ENCODE results near the gene BBS2. TPM values are rescaled to one million over a fixed set of nuclear protein-coding genes. Genes with fewer than 3 reads are reported as not detected.

The BBS2 gene
- total RNA-seq, 1 experiment from 2014 or later, result 56.3 TPM

DNA sequence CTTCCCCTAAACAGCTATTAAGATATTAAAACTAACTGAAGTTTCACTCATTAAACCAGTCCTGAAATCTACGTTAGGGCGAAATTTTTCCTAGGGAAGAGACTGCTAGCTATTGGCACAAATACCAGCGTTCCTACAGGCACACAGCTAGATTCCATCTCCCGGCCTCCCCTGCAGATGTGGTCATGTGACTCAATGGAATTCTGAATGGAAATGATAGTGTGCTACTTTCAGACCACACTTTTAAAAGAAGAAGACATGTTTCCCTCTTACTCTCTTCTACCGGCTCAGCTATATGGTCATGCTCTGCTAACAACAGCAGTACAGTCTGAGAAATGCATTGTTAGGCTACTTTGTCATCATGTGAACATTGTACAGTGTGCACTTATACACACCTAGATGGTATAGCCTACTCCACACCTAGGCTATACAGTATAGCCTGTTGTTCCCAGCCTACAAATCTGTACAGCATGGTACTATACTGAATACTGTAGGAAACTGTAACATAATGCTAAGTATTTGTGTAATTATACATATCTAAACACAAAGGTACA lies 37.1 kb downstream of the BBS2 start:
- no peak overlapping the region for H2AFZ ChIP-seq
- H3K9me3 ChIP-seq (ENCODE audit: insufficient read depth, low read depth), result no peaks in the 10 kb centered on the region
- H4K20me1 ChIP-seq (ENCODE audit: insufficient read depth), result no peaks in the 10 kb centered on the region
- H3K9me2 ChIP-seq (ENCODE audit: insufficient read depth), result no peaks in the 10 kb centered on the region
- H3F3A ChIP-seq (ENCODE audit: insufficient read depth, low read depth), result peaks cover 12% of the 10 kb centered on the region; the same call in 1 of the 2 replicates
- H3K79me2 ChIP-seq (ENCODE audit: low read depth), result no peaks in the 10 kb centered on the region
- CTCF ChIA-PET, result no interaction called here
- 0 out of 2 replicates have a peak, but pooled peaks cover 17% of the 10 kb centered on the region for H3K36me3 ChIP-seq (ENCODE audit: low read depth)
- no peak overlapping the region for H3K27ac ChIP-seq
- intact Hi-C loops (cut with micrococcal nuclease; ENCODE audit: unreplicated experiment), result no loop called here
- POLR2A ChIA-PET (ENCODE audit: unreplicated experiment), result no interaction called here
- H3K4me3 ChIP-seq, result no peak overlapping the region
- DNase-seq, result no peak
- no TSS peak for BruUV-seq (replicated peaks)
- H3K4me1 ChIP-seq (replicated peaks; ENCODE audit: insufficient read depth), result no peaks in the 10 kb centered on the region
- no peak overlapping the region for H3K4me2 ChIP-seq
- no peak for TF ChIP-seq EZH2 (IDR thresholded peaks at IDR 0.05; ENCODE audit: low read depth)
- TF ChIP-seq, protein P1, sequence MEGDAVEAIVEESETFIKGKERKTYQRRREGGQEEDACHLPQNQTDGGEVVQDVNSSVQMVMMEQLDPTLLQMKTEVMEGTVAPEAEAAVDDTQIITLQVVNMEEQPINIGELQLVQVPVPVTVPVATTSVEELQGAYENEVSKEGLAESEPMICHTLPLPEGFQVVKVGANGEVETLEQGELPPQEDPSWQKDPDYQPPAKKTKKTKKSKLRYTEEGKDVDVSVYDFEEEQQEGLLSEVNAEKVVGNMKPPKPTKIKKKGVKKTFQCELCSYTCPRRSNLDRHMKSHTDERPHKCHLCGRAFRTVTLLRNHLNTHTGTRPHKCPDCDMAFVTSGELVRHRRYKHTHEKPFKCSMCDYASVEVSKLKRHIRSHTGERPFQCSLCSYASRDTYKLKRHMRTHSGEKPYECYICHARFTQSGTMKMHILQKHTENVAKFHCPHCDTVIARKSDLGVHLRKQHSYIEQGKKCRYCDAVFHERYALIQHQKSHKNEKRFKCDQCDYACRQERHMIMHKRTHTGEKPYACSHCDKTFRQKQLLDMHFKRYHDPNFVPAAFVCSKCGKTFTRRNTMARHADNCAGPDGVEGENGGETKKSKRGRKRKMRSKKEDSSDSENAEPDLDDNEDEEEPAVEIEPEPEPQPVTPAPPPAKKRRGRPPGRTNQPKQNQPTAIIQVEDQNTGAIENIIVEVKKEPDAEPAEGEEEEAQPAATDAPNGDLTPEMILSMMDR (conservative IDR thresholded peaks at IDR 0.05), result no peak
- no peaks in the 10 kb centered on the region for H3K27me3 ChIP-seq (ENCODE audit: insufficient read depth, low read depth)

DNA sequence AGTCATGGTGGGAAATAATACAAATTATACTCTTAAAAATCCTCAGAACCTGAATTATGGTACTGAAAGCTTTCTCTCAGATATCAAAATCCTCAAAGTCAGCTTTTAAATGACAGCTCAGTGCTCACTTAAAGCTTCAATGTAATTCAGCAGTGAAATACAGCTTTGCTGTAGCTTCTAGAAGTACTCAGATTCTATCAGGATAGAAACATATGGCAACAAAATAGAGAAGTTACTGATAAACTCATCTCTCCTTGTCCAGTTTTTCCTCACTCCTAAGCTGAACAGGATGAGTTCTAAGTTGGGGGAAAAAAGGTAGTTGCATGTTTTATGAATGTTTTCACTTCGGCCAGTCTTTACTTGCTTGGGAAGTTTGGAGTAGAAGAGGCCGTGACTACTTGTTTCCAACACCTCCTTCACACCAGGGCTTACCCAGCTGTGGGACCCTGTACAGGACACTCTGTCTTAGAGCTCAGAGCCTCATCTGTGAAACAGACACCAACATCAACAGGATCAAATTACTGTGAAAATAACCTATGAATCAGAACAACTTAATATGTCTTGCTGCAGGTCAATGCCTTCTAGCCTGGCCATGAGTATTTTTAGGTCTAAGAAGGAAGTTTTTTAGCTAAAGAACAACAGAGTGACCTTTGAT lies 38.2 kb downstream of the BBS2 start:
- POLR2A ChIA-PET (ENCODE audit: unreplicated experiment), result interaction anchor here (0.5 kb wide), 1 partner anchor 313 kb away, joined by 5 read pairs; no protein-coding TSS in a partner anchor
- DNase-seq, result no peak

DNA sequence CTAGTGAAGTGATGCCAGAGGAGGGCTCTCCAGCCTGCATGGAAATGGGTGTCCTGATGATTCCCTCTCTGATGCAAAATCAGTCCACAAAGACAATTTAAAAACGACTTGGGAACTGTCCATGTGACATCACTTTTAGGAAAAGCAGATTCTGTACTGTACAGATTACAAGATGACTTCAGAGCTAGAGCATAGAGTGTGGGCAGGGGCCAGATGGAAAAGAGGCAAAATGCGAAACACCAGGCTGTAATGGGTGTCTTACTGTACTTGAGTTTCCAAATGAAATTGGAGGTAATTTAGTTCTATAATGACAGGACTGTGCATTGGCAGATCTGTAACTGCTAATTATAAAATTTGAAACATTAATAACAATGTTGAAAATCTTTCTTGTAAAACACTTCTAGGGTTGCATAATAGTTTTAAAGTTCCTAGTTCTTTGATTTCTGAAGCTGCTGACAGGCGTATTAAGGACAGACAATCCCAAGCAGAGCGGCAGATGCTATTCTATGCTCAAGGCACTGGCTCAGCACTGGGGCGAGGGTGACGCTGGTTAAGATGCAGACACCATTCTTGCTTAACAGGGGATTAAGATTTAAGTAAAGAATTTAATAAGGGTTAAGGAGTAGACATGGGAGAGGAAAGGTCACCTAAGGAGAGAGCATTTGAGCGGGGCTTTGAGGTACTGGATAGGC lies 38.9 kb downstream of the BBS2 start:
- no peaks in the 10 kb centered on the region for H3K27me3 ChIP-seq (ENCODE audit: insufficient read depth, low read depth)
- H3K4me3 ChIP-seq, result no peak overlapping the region
- peaks cover 23% of the 10 kb centered on the region; the same call in 1 of the 2 replicates for H3F3A ChIP-seq (ENCODE audit: insufficient read depth, low read depth)
- BruUV-seq (replicated peaks), result no TSS peak
- no peaks in the 10 kb centered on the region for H3K79me2 ChIP-seq (ENCODE audit: low read depth)
- H4K20me1 ChIP-seq (ENCODE audit: insufficient read depth), result no peaks in the 10 kb centered on the region
- no peak for DNase-seq
- ChIA-PET POLR2A (ENCODE audit: unreplicated experiment) (no interaction called here), CTCF (no interaction called here)
- no peaks in the 10 kb centered on the region for H3K9me2 ChIP-seq (ENCODE audit: insufficient read depth)
- peaks cover 32% of the 10 kb centered on the region for H3K36me3 ChIP-seq (ENCODE audit: low read depth)
- H3K27ac ChIP-seq, result no peak overlapping the region
- H2AFZ ChIP-seq, result no peak overlapping the region
- 0 out of 2 replicates have a peak, but pooled peaks cover 3% of the 10 kb centered on the region for H3K9me3 ChIP-seq (ENCODE audit: insufficient read depth, low read depth)
- H3K4me2 ChIP-seq, result no peak overlapping the region
- no peak for TF ChIP-seq EZH2 (IDR thresholded peaks at IDR 0.05; ENCODE audit: low read depth)
- TF ChIP-seq, protein P1 (conservative IDR thresholded peaks at IDR 0.05), result no peak
- intact Hi-C loops (cut with micrococcal nuclease; ENCODE audit: unreplicated experiment), result no loop called here
- peaks cover 12% of the 10 kb centered on the region for H3K4me1 ChIP-seq (replicated peaks; ENCODE audit: insufficient read depth)

More for the DNA sequence above, 38.2 kb downstream of the BBS2 start:
- Histone ChIP-seq H3K4me2 (no peak overlapping the region), H3F3A (ENCODE audit: insufficient read depth, low read depth) (peaks cover 20% of the 10 kb centered on the region; the same call in 1 of the 2 replicates), H3K27me3 (ENCODE audit: insufficient read depth, low read depth) (no peaks in the 10 kb centered on the region), H3K4me3 (no peak overlapping the region), H3K4me1 (replicated peaks; ENCODE audit: insufficient read depth) (peaks cover 9% of the 10 kb centered on the region), H3K79me2 (ENCODE audit: low read depth) (no peaks in the 10 kb centered on the region), H3K27ac (no peak overlapping the region; the same call in 1 of the 2 replicates), H4K20me1 (ENCODE audit: insufficient read depth) (no peaks in the 10 kb centered on the region), H3K9me2 (ENCODE audit: insufficient read depth) (no peaks in the 10 kb centered on the region), H3K36me3 (ENCODE audit: low read depth) (peaks cover 28% of the 10 kb centered on the region), H2AFZ (no peak overlapping the region), H3K9me3 (ENCODE audit: insufficient read depth, low read depth) (0 out of 2 replicates have a peak, but pooled peaks cover 3% of the 10 kb centered on the region)
- CTCF ChIA-PET, result no interaction called here
- intact Hi-C loops (cut with micrococcal nuclease; ENCODE audit: unreplicated experiment), result no loop called here
- no TSS peak for BruUV-seq (replicated peaks)
- TF ChIP-seq, protein P1 (conservative IDR thresholded peaks at IDR 0.05), result no peak
- no peak for TF ChIP-seq EZH2 (IDR thresholded peaks at IDR 0.05; ENCODE audit: low read depth)
